ENCODE data around the gene HK3. TPM values are rescaled to one million over a fixed set of nuclear protein-coding genes. Genes with fewer than 3 reads are reported as not detected.

Gene HK3
- total RNA-seq, 2 experiments from 2014 or later = 1.3 to 2.3 TPM

- Mint-ChIP-seq H3K9me3 (no peaks in the 10 kb centered on the region), H3K36me3 (no peaks in the 10 kb centered on the region), H3K27ac (no peak overlapping the region), H3K27me3 (no peaks in the 10 kb centered on the region), H3K4me1 (peaks cover 7% of the 10 kb centered on the region), H3K4me3 (no peak overlapping the region)
- POLR2A ChIA-PET = no interaction called here
- DNase-seq (no peak), ATAC-seq (ENCODE audit: low read depth) (no peak)
These were observed 15.2 kb downstream of the HK3 start for GRCh38 chr5:176883700-176884570.

DNA sequence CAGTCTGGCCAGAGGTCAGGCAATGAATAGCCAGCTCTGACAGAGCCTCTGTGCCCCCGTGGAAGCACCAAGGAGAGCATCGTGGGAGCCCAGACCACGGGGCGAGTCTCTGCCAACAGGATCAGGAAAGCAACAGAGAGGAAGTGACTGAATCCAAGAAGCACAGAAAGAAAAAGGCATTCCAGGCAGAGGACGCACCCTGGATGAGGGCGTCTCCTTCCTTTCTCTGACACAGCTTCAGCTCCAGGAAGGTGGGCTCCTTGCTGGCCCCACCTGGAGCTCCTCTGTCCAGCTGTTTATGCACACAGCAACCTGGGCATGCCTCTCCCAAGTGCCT lies 16.6 kb downstream of the HK3 start:
- ATAC-seq (ENCODE audit: low read depth) (no peak), DNase-seq (no peak)
- H3K4me1 Mint-ChIP-seq = peaks cover 7% of the 10 kb centered on the region
- H3K9me3 Mint-ChIP-seq = no peaks in the 10 kb centered on the region
- no peak overlapping the region for H3K4me3 Mint-ChIP-seq
- H3K27ac Mint-ChIP-seq = no peak overlapping the region
- POLR2A ChIA-PET = no interaction called here
- no peaks in the 10 kb centered on the region for H3K27me3 Mint-ChIP-seq
- H3K36me3 Mint-ChIP-seq = no peaks in the 10 kb centered on the region

DNA sequence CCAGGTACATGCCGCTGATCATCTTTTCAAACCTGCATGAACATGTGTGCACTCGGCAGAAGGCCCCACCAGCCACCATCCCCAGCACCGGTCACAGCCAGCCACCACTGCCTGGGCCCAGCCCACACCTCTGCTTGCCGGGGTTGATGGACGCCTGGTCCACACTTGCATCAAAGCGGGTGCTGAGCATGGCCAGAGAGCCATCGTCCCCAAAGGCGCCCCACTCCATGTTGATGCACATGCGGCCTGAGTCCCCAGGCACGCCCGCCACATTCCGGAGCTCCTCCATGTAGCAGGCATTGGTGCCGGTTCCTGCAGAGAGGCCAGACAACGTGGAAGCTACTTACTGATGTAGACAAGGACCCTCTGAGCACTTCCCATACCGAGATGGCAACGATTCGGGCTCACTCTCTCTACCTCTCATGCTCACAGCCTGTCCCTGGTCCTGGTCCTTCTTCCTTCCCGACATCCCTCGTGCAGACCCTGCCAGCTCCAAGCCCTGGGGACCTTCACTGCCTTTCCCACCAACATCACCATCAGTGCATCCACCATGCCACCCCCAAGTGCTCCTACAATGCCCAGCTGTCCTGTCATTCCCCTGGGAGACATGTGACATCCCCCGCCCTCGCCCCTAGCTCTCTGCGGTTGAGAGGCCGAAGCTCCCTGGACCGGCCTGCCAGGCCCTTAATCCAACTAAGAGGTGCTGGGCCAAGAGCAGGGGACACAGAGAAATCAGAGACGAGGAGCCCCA lies 17.2 kb downstream of the HK3 start:
- Mint-ChIP-seq H3K36me3 (no peaks in the 10 kb centered on the region), H3K4me1 (peaks cover 7% of the 10 kb centered on the region), H3K27ac (no peak overlapping the region), H3K4me3 (no peak overlapping the region), H3K9me3 (no peaks in the 10 kb centered on the region), H3K27me3 (peaks cover under 1% of the 10 kb centered on the region)
- POLR2A ChIA-PET = no interaction called here
- ATAC-seq (ENCODE audit: low read depth) (no peak), DNase-seq (no peak)

GRCh38 chr5:176881021-176881749 lies 18.0 kb downstream of the HK3 start:
- ATAC-seq (ENCODE audit: low read depth) (no peak), DNase-seq (no peak)
- Mint-ChIP-seq H3K4me1 (peaks cover 11% of the 10 kb centered on the region), H3K9me3 (no peaks in the 10 kb centered on the region), H3K27ac (no peak overlapping the region), H3K4me3 (no peak overlapping the region), H3K27me3 (peaks cover 7% of the 10 kb centered on the region), H3K36me3 (no peaks in the 10 kb centered on the region)
- POLR2A ChIA-PET = no interaction called here

DNA sequence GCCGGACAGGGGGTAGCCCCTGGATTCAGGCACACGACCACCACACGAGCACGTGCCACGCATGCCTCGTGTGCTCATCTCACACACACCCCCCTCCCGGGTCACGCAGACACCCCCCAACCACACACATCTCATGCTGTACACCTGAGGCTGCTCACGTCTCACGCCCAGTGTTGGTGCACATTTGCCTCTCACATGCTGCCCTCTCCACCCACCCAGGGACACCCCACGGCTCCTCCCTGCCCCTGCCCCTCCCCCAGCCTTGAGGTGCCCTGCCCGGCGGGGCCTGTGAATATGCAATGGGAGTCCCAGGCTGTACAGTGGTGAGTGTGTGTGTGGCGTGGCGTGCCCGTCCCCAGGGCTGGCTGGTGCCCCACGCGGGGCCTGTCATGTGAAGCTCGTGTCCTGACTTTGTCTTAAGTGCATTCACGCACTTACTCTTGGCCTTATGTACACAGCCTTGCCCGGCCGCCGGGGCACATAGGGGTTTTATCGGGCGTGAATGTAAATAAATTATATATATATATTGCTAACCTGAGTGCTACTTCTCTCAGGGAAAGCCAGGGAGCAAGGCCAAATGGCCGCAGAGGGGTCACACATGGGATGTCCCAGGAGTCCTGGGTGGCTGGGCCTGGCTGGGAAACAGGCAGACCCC lies 18.7 kb downstream of the HK3 start:
- Mint-ChIP-seq H3K27me3 (peaks cover 13% of the 10 kb centered on the region), H3K36me3 (peaks cover 2% of the 10 kb centered on the region), H3K4me3 (no peak overlapping the region), H3K4me1 (peaks cover 16% of the 10 kb centered on the region), H3K9me3 (peaks cover 1% of the 10 kb centered on the region), H3K27ac (no peak overlapping the region)
- no peak for DNase-seq
- no peak for ATAC-seq (ENCODE audit: low read depth)
- POLR2A ChIA-PET = no interaction called here

- Mint-ChIP-seq H3K36me3 (peaks cover 2% of the 10 kb centered on the region), H3K27me3 (peaks cover 14% of the 10 kb centered on the region), H3K9me3 (peaks cover 1% of the 10 kb centered on the region), H3K4me1 (peaks cover 15% of the 10 kb centered on the region), H3K4me3 (no peak overlapping the region), H3K27ac (no peak overlapping the region)
- no peak for ATAC-seq (ENCODE audit: low read depth)
- no peak for DNase-seq
- POLR2A ChIA-PET = no interaction called here
These were observed 19.3 kb downstream of the HK3 start for GRCh38 chr5:176879663-176880361.

DNA sequence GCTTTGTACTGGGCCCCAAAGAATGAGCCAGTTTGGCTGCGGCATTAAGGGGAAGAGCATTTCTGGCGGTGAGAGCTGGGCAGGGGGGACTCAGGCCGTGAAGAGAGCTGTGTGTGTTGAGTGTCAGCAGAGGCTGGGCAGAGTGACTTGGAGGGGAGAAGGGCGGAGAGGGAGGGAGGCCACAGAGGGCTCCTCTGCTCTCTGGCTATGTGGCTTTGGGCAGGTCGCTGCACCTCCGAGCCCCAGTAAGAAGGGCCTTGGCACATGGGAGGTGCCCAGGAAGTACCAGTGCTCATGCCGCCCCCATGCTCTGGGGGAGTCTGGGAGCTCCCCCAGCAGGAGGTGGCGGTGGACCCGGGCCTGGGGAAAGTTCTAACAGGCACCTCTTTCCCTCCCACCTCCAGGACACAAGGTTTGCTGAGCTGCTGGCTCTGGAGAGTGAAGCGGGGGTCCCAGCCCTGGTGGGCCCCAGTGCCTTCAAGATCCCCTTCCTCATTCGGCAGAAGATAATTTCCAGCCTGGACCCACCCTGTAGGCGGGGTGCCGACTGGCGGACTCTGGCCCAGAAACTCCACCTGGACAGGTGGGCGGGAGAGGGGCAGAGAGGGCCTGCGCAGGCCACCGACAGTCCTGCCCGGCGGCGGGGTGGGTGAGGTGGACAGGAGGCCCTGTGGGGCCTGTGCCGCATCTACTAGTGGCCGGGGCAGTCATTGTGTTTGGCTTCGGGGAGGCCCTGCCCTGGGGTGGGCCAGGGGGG lies 20.1 kb downstream of the HK3 start:
- H3K4me1 Mint-ChIP-seq = peaks cover 10% of the 10 kb centered on the region
- peaks cover 2% of the 10 kb centered on the region for H3K36me3 Mint-ChIP-seq
- POLR2A ChIA-PET = no interaction called here
- H3K27me3 Mint-ChIP-seq = peaks cover 14% of the 10 kb centered on the region
- ATAC-seq (ENCODE audit: low read depth) (no peak), DNase-seq (no peak)
- H3K4me3 Mint-ChIP-seq = no peak overlapping the region
- peaks cover 1% of the 10 kb centered on the region for H3K9me3 Mint-ChIP-seq
- no peak overlapping the region for H3K27ac Mint-ChIP-seq

DNA sequence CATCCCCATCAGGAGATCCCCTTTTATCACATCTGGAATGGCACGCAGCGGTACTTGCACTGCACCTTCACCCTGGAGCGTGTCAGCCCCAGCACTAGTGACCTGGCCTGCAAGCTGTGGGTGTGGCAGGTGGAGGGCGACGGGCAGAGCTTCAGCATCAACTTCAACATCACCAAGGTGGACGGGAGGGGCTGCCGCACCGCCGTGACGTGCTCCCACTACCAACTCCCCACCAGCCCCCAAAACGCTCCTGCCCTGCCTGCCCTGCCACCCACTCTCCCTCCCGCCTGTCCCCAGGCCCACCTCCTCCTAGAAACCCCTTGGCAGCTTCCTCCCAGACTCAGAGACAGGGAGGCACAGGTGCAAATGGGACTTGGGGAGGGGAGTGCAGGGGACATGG lies 20.7 kb downstream of the HK3 start:
- ATAC-seq (ENCODE audit: low read depth) (no peak), DNase-seq (no peak)
- Mint-ChIP-seq H3K4me3 (no peak overlapping the region), H3K36me3 (peaks cover 2% of the 10 kb centered on the region), H3K27ac (no peak overlapping the region), H3K4me1 (peaks cover 10% of the 10 kb centered on the region), H3K9me3 (peaks cover 1% of the 10 kb centered on the region), H3K27me3 (peaks cover 14% of the 10 kb centered on the region)
- POLR2A ChIA-PET = no interaction called here

- H3K4me3 Mint-ChIP-seq = no peak overlapping the region
- H3K4me1 Mint-ChIP-seq = peaks cover 10% of the 10 kb centered on the region
- H3K36me3 Mint-ChIP-seq = peaks cover 3% of the 10 kb centered on the region
- peaks cover 14% of the 10 kb centered on the region for H3K27me3 Mint-ChIP-seq
- DNase-seq (no peak), ATAC-seq (ENCODE audit: low read depth) (no peak)
- H3K9me3 Mint-ChIP-seq = peaks cover 4% of the 10 kb centered on the region
- no peak overlapping the region for H3K27ac Mint-ChIP-seq
- POLR2A ChIA-PET = no interaction called here
These were observed 21.3 kb downstream of the HK3 start for GRCh38 chr5:176877793-176878331.

- POLR2A ChIA-PET = no interaction called here
- H3K4me3 Mint-ChIP-seq = no peak overlapping the region
- no peak for ATAC-seq (ENCODE audit: low read depth)
- H3K9me3 Mint-ChIP-seq = peaks cover 4% of the 10 kb centered on the region
- no peak overlapping the region for H3K27ac Mint-ChIP-seq
- H3K4me1 Mint-ChIP-seq = peaks cover 10% of the 10 kb centered on the region
- peaks cover 14% of the 10 kb centered on the region for H3K27me3 Mint-ChIP-seq
- no peak for DNase-seq
- peaks cover 3% of the 10 kb centered on the region for H3K36me3 Mint-ChIP-seq
These were observed 22.4 kb downstream of the HK3 start for GRCh38 chr5:176876506-176877431.

- H3K27ac Mint-ChIP-seq = no peak overlapping the region
- H3K36me3 Mint-ChIP-seq = peaks cover 3% of the 10 kb centered on the region
- ATAC-seq (ENCODE audit: low read depth) = peak; percentile 32
- H3K9me3 Mint-ChIP-seq = peaks cover 4% of the 10 kb centered on the region
- POLR2A ChIA-PET = no interaction called here
- peak; percentile 44 for DNase-seq
- peaks cover 10% of the 10 kb centered on the region for H3K4me1 Mint-ChIP-seq
- H3K4me3 Mint-ChIP-seq = no peak overlapping the region
- peaks cover 14% of the 10 kb centered on the region for H3K27me3 Mint-ChIP-seq
These were observed 23.2 kb downstream of the HK3 start for GRCh38 chr5:176875783-176876505.
